C4-2B (cell line): Measurements from ENCODE around the gene JHY.

Experiments used
- ZFX ChIP-seq: fragments of 450-650 bp; IDR thresholded peaks from 2 replicates; pipeline ENCODE4 v1.6.1; 2017
- TF ChIP-seq, protein P1 (sequence below): fragments of 450-650 bp; conservative IDR thresholded peaks from 2 replicates; pipeline ENCODE4 v1.5.1; 2017; ENCODE audit warnings: mild to moderate bottlenecking

DNA sequence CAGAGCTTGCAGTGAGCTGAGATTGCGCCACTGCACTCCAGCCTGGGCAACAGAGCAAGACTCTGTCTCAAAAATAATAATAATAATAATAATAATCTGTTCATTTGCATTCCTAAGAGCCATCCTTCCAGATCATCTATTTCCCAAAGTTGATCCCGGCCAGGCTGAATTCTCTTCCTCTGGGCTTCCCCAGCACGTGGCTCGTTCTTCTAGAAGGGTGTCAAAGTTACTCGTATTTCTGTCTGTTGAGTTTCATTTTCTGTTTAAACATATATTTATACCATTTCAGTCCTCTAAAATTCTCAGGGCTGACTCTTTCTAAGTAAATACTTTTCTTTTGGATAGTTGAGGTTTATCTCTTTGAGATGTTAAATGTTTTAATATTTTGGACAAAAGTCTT, 4.8 kb upstream of the JHY start:
- TF ChIP-seq, protein P1, sequence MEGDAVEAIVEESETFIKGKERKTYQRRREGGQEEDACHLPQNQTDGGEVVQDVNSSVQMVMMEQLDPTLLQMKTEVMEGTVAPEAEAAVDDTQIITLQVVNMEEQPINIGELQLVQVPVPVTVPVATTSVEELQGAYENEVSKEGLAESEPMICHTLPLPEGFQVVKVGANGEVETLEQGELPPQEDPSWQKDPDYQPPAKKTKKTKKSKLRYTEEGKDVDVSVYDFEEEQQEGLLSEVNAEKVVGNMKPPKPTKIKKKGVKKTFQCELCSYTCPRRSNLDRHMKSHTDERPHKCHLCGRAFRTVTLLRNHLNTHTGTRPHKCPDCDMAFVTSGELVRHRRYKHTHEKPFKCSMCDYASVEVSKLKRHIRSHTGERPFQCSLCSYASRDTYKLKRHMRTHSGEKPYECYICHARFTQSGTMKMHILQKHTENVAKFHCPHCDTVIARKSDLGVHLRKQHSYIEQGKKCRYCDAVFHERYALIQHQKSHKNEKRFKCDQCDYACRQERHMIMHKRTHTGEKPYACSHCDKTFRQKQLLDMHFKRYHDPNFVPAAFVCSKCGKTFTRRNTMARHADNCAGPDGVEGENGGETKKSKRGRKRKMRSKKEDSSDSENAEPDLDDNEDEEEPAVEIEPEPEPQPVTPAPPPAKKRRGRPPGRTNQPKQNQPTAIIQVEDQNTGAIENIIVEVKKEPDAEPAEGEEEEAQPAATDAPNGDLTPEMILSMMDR, result no peak
- TF ChIP-seq ZFX, result no peak
